Gastrocnemius medialis (tissue), 4 donors: Measurements from ENCODE around the gene BPIFB1. TPM values are rescaled to one million over a fixed set of nuclear protein-coding genes. Genes with fewer than 3 reads are reported as not detected.

Experiments
- ATAC-seq, 2 donors: fragments of 150-250 bp; one replicate each; pipeline ENCODE4 v1.9.1; 2016
- DNase-seq, 2 donors: peaks; one replicate each; pipeline ENCODE4 v3.0.0-alpha.2; 2019
- H3K27ac ChIP-seq, 4 donors: fragments of 200-600 bp; sonication (generic); 1 replicate in 1 of 4; 2 replicates in 3 of 4; pipeline ENCODE4 v1.5.1; 2016 to 2018; ENCODE audit warnings: mild to moderate bottlenecking in 2 of 4, moderate library complexity in 1 of 4
- H3K27me3 ChIP-seq, 3 donors: fragments of 200-600 bp; sonication (generic) in 2 of 3; 1 replicate in 1 of 3; 2 replicates in 2 of 3; pipeline versions ENCODE4 v1.5.1 to v1.6.0; 2016 to 2019; ENCODE audit warnings: mild to moderate bottlenecking in 1 of 3, moderate library complexity in 1 of 3
- H3K36me3 ChIP-seq, 2 donors: fragments of 200-600 bp; sonication (generic) in 1 of 2; one replicate each; pipeline ENCODE4 v1.5.1; 2017 to 2018
- H3K4me1 ChIP-seq, 2 donors: fragments of 200-600 bp; sonication (generic) in 1 of 2; one replicate each; pipeline ENCODE4 v1.5.1; 2016 to 2017; ENCODE audit warnings: mild to moderate bottlenecking in 2 of 2
- H3K4me3 ChIP-seq, 4 donors: fragments of 200-600 bp; sonication (generic) in 3 of 4; 1 replicate in 1 of 4; 2 replicates in 3 of 4; pipeline ENCODE4 v1.5.1; 2016 to 2019; ENCODE audit warnings: mild to moderate bottlenecking in 2 of 4
- H3K9me3 ChIP-seq, 3 donors: fragments of 200-600 bp; sonication (generic) in 2 of 3; 1 replicate in 1 of 3; 2 replicates in 2 of 3; pipeline ENCODE4 v1.5.1; 2016 to 2019
- CTCF ChIP-seq, 5 experiments: fragments of 450-650 bp in 3 of 5; fragments of 200-600 bp in 2 of 5; sonication (generic) in 2 of 5; IDR thresholded peaks in 4 of 5; conservative IDR thresholded peaks in 1 of 5; 1 replicate in 4 of 5; 2 replicates in 1 of 5; pipeline ENCODE4 v1.5.1; 2016 to 2019; ENCODE audit warnings: antibody characterized with exemption in 5 of 5, mild to moderate bottlenecking in 3 of 5, moderate library complexity in 3 of 5
- POLR2A ChIP-seq, 2 donors: fragments of 450-650 bp; IDR thresholded peaks; one replicate each; pipeline ENCODE4 v1.6.1; 2017; ENCODE audit warnings: antibody characterized with exemption in 2 of 2, mild to moderate bottlenecking in 2 of 2, moderate library complexity in 2 of 2
- in situ Hi-C, 4 donors: fragments of 200-750 bp; cut with MboI; loops; one replicate each; pipeline versions ENCODE4 v1.15.0 to v1.8.0; 2017; ENCODE audit warnings: low sequenced_read_pairs in 4 of 4
- intact Hi-C: fragments of 100-400 bp; cut with DNase I; formaldehyde crosslinking; loops from one replicate; pipeline ENCODE4 v1.15.1; 2023; ENCODE audit warnings: low total_unique reads
- total RNA-seq, 4 donors: library from RNA; depleted of rRNA; stranded (reverse); fragments of >200 nt; gene quantifications; one replicate each; pipeline versions ENCODE4 v1.1.0 to v1.2.3, GENCODE V29; 2016

Gene BPIFB1
- total RNA-seq, 4 donors from 2014 or later: not detected

GRCh38 chr20:33353013-33353402, 70.0 kb downstream of the BPIFB1 start:
- TF ChIP-seq CTCF (IDR thresholded peaks at IDR 0.05 in 4 of 5, conservative IDR thresholded peaks at IDR 0.05 in 1 of 5) (no peak), POLR2A (IDR thresholded peaks at IDR 0.05) (no peak)
- intact Hi-C loops: no loop called here
- no peaks in the 10 kb centered on the region for H3K27me3 ChIP-seq
- H3K4me1 ChIP-seq: no peaks in the 10 kb centered on the region
- ATAC-seq (no peak), DNase-seq (no peak)
- H3K9me3 ChIP-seq: no peaks in the 10 kb centered on the region
- H3K27ac ChIP-seq: no peak overlapping the region
- peaks cover 0 to 27% of the 10 kb centered on the region in 2 donors for H3K36me3 ChIP-seq
- in situ Hi-C loops: no loop called here
- H3K4me3 ChIP-seq: no peak overlapping the region

Other genes with a start within 250 kb of the BPIFB1 start
- not detected for gene BPIFB3, start 229.3 kb upstream of the BPIFB1 start, total RNA-seq
- gene BPIFB4, start 203.6 kb upstream of the BPIFB1 start, total RNA-seq: not detected
- not detected for gene BPIFA2, start 115.1 kb upstream of the BPIFB1 start, total RNA-seq
- gene BPIFA3, start 65.9 kb upstream of the BPIFB1 start, total RNA-seq: not detected
- not detected for gene BPIFA1, start 47.2 kb upstream of the BPIFB1 start, total RNA-seq
- 10 to 100 TPM; 23.2 to 27.6 (median 25.8) TPM for gene CDK5RAP1, start 118.3 kb downstream of the BPIFB1 start, total RNA-seq
- gene SNTA1, start 160.5 kb downstream of the BPIFB1 start, total RNA-seq: 100 to 1,000 TPM; 198 to 320 (median 219) TPM
- gene CBFA2T2, start 206.9 kb downstream of the BPIFB1 start, total RNA-seq: 1 to 10 TPM; 6.9 to 8.9 (median 7.9) TPM